Panc1 (cell line): ENCODE measurements around the gene RAI14.

Experiments used
- CTCF ChIP-seq: fragments of 450-650 bp; IDR thresholded peaks from 2 replicates; pipeline ENCODE4 v1.5.1; 2017; ENCODE audit warnings: mild to moderate bottlenecking
- POLR2AphosphoS5 ChIP-seq: IDR thresholded peaks from 2 replicates; pipeline ENCODE4 v1.6.1; 2012; ENCODE audit warnings: mild to moderate bottlenecking, low read depth, low read length, moderate library complexity
- SIN3A ChIP-seq: IDR thresholded peaks from 2 replicates; pipeline ENCODE4 v1.6.1; 2012; ENCODE audit warnings: low read depth, mild to moderate bottlenecking, low read length, moderate library complexity, borderline replicate concordance; ENCODE audit not compliant: insufficient read depth
- TCF7L2 ChIP-seq: IDR thresholded peaks from 2 replicates; pipeline ENCODE4 v1.6.1; 2011; ENCODE audit warnings: mild to moderate bottlenecking, low read depth, low read length, inconsistent platforms

GRCh38 chr5:34716986-34717385 is 60.9 kb downstream of the RAI14 start:
- TF ChIP-seq SIN3A, result no peak
- no peak for TF ChIP-seq POLR2AphosphoS5
- no peak for TF ChIP-seq CTCF
- no peak for TF ChIP-seq TCF7L2
